HuH-7 (cell line): ENCODE measurements around the gene MED16.
"Not testable (repeated sequence)": the region's sequence is repeated elsewhere in the genome, so short reads cannot be mapped to it uniquely, and the experiment has no call there.

ENCODE experiments used
- DNase-seq: peaks from one replicate; pipeline ENCODE4 v3.0.0; 2011; ENCODE audit warnings: low spot score

MED16 gene

DNA sequence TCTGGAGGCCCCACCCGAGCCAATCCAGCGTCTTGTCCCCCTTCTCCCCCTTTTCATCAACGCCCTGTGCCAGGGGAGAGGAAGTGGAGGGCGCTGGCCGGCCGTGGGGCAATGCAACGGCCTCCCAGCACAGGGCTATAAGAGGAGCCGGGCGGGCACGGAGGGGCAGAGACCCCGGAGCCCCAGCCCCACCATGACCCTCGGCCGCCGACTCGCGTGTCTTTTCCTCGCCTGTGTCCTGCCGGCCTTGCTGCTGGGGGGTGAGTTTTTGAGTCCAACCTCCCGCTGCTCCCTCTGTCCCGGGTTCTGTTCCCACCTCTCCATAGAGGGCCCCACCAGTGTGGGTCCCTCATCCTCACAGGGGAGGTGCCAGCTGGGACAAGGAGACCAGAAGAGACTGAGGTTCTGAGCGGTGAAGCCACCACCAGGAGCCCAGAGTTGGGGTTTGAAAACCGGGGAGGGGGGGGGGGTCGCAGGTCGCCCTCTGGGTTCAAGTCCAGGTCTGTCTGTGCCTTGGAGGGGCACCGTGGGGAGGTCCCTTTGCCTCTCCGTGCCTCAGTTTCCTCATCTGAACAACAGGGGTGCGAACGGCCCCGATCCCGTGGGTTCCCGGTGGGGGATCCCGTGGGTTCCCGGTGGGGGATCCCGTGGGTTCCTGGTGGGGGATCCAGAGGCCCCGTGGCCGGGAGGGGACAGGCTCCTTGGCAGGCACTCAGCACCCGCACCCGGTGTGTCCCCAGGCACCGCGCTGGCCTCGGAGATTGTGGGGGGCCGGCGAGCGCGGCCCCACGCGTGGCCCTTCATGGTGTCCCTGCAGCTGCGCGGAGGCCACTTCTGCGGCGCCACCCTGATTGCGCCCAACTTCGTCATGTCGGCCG is 40.6 kb downstream of the MED16 start, which contains the start of gene ELANE:
TSS of gene ELANE (plus strand) at position 168 of the 878 bp plus-strand sequence. CDS start at position 194, 26 bp downstream.
- DNase-seq: no peak

DNA sequence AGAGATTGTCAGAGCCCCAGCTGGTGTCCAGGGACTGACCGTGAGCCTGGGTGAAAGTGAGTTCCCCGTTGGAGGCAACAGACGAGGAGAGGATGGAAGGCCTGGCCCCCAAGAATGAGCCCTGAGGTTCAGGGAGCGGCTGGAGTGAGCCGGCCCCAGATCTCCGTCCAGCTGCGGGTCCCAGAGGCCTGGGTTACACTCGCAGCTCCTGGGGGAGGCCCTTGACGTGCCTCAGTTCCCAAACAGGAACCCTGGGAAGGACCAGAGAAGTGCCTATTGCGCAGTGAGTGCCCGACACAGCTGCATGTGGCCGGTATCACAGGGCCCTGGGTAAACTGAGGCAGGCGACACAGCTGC is 42.0 kb downstream of the MED16 start:
- DNase-seq: no peak

DNA sequence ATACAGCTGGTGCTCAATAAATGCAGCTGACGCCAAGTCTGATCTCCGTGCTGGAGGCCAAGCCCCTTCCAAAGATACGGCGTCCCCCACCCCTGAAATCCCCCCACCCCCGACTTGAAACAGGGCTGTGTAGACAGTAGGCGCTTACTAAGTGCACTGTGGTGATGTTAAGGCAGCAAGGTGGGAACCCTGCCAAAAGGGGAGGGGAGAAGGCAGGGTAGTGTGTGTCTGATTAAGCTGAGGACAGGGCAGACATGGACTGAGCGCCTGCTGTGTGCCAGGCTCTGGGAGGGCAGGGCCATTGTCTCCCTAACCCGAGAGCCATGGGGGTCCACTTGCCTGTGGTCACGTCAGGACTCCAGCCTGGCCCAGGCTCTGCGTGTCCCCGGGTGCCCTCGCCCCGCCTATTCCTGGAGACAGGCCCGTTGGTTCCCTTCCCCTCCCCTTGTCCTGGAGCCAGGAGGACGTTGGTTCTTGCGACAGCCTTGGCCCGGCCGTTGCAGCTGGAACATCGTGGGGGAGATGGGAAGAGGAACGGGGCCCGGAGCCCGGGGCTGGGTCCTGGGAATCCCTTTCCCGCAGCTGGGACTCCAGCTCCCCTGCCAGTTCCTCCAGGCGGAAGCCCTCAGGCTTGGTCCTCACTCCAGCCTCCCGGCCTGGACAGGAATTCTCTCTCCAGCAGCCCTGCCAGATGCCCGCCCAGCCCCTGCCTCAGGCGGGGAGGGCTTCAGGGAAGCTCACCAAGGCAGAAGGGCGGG is 42.6 kb downstream of the MED16 start:
- peak; percentile 75 for DNase-seq

DNA sequence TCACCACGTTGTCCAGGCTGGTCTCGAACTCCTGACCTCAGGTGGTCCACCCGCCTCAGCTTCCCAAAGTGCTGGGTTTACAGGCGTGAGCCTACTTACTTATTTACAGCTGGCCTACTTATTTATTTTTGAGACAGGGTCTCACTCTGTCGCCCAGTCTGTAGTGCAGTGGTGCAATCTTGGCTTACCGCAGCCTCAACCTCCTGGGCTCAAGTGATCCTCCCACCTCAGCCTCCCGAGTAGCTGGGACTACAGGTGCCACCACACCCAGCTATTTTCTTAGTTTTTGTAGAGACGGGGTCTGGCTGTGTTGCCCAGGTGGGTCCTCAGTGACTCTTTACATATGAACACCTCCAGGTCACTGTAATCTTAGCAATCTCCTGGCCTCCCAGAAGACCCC is 43.8 kb downstream of the MED16 start:
- DNase-seq: not testable (repeated sequence)

- DNase-seq: no peak
Observed at GRCh38 chr19:848386-848921, 44.5 kb downstream of the MED16 start.

DNA sequence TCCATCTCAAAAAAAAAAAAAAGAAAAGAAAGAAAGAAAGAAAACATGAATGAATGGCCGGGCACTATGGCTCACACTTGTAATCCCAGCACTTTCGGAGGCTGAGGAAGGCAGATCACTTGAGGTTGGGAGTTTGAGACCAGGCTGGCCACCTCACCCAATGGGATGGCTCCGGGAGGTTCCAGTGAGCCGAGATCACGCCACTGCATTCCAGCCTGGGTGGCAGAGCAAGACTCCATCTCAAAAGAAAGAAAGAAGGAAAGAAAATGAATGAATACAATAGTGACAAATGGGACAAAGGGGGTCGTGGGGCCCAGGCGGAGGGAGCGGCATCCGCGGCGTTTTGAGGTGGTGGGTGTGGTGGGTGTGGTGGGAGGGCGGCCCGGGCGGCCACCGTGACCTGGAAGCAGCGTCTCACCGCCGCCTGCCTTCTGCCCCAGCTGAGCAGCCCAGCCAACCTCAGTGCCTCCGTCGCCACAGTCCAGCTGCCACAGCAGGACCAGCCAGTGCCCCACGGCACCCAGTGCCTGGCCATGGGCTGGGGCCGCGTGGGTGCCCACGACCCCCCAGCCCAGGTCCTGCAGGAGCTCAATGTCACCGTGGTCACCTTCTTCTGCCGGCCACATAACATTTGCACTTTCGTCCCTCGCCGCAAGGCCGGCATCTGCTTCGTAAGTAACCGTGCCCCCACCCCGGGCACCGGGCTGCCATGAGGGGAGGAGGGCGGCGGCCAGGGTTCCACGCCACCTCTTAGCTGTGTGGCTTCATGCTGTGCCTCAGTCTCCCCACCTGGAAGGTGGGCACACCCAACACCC is 47.1 kb downstream of the MED16 start:
- no peak for DNase-seq

DNA sequence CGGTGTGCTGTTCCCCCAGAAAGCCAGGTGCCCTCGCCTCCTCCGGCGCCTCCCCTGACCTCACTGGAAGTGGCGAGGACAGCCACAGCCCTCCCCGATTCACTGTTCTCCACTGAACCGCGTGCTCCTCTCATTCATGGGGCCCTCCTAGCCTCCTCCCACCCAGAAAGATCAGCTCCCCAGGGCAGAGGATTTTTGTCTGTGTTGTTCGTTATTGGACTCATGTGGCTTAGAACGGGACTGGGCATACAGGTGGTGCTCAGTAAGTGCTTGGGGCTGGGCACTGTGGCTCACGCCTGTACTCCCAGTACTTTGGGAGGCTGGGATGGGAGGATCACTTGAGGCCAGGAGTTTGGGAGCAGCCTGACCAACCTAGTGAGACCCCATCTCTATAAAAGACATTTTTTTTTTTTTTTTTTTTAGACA is 48.4 kb downstream of the MED16 start:
- no peak for DNase-seq

GRCh38 chr19:843836-844545 is 49.0 kb downstream of the MED16 start:
- no peak for DNase-seq

DNA sequence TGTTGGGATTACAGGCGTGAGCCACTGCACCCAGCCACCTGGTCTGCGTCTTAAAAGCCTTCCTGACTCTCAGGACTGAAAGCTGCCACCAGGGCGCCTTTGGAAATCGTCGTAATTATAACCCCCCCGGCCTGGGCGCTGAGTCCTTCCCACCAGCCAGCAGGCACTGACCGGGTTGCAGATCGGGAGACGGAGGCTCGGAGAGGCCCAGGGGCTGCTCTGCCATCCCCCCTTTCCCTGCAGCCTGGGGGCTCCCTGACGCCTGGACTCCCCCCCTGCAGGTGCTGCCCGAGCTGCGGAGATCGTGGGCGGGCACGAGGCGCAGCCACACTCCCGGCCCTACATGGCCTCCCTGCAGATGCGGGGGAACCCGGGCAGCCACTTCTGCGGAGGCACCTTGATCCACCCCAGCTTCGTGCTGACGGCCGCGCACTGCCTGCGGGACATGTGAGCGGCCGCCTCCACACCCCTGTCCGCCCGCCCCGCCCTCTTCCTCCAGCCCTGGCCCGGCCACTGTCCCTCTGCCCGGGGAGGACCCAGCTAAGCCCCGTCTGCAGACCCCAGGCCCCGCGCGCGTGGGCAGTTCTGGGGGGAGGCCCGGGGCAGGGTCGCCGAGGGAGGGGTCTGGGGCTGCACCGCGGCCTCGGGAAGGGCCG is 49.7 kb downstream of the MED16 start:
- DNase-seq: no peak

- DNase-seq: not testable (repeated sequence)
Observed at GRCh38 chr19:842802-843179, 50.2 kb downstream of the MED16 start.

GRCh38 chr19:840519-841206 is 52.3 kb downstream of the MED16 start, which contains the start of gene PRTN3:
TSS of gene PRTN3 (plus strand) at chr19:840999. CDS start at chr19:841009, 10 bp downstream.
- no peak for DNase-seq

DNA sequence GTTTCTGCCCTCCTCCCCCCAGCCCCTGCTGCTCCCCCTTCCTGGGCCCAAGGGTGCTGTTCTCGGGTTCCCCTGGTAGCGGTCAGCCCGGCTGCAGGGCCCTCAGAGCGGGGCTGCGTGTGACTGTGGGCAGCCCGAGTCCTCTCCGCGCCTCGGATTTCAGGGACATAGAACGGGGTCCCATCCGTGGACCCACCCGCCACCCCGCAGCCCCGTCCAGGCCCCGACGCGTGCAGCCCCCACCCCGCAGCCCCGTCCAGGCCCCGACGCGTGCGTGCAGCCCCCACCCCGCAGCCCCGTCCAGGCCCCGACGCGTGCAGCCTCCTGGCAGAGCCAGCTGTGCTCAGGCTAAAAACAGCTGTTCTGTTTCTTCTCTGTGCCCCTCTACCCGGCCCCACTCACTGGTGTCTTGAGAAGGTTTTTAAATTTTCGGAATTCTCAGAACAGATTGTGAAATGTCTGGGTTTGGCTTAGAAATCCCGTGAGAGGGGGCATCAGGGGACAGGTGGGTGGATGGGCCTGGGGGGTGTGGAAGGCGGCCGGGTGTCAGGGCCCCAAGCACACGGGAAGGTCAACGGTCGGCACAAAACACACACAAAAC is 57.7 kb downstream of the MED16 start:
- DNase-seq: no peak

- DNase-seq: no peak
Observed at GRCh38 chr19:834216-834615, 58.8 kb downstream of the MED16 start.

DNA sequence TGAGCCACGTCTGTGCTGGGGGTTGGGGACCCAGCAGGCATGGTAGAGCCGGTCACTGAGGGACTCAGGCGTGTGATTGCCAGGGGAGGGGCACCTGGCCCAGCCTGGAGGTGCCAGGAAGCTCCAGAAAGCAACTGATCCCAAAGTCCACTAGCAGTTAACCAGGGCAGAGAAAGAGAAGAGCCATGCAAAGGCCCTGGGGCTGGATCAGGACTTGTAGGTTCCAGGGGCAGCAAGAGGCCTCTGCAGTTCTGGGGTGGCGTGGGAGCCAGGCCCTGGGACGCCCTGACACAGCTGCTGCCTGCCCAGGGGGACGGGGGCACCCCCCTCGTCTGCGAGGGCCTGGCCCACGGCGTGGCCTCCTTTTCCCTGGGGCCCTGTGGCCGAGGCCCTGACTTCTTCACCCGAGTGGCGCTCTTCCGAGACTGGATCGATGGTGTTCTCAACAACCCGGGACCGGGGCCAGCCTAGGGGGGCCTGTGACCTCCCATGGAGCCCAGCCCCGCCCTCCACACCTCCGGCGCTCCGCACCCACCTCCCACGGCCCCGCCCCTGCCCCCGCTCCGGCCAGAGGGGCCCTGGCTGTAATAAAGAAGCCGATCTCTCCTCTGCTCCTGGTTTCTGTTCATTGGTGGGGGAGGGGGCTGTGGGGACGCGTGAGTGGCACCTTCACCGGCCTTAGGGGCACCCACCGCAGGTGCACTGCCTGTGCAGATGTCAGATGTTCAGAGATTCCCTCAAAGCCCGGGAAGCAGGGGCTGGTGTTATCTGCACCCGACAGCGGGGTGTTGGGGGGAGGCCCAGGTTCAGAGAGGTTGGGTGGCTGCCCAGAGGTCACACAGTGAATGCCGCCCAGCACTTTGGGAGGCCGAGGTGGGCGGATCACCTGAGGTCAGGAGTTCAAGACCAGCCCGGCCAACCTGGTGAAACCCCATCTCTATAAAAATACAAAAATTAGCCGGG is 61.3 kb downstream of the MED16 start:
- no peak for DNase-seq

- no peak for DNase-seq
Observed at GRCh38 chr19:829129-829758, 63.7 kb downstream of the MED16 start.

- no peak for DNase-seq
Observed at GRCh38 chr19:827710-828321, 65.2 kb downstream of the MED16 start, which contains the start of gene AZU1. TSS of gene AZU1 (plus strand) at chr19:827837. CDS start at chr19:827847, 10 bp downstream.

DNA sequence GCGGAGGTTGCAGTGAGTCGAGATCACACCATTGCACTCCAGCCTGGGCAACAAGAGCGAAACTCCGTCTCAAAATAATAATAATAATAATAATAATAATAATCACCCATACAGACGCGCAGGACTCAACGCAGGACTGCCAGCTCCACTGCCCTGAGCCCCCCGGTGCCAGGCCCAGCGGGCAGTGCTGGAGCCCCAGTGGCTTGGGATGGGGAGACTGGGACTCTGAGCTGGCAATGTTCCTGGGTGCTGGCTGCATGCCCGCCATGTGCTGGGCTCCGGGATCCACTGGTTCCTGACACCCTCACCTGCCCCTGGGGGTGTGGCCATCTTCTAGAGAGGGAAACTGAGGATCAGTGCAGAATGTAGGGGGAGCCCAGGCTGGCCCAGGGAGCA is 65.7 kb downstream of the MED16 start:
- DNase-seq: no peak
